ENCODE results near the gene NAGLU.
A peak's percentile ranks its signal among the peaks of the same experiment; 100 is the strongest.
"Not testable (repeated sequence)": the region's sequence is repeated elsewhere in the genome, so short reads cannot be mapped to it uniquely, and the experiment has no call there.

The NAGLU gene

GRCh38 chr17:42547698-42548069 lies 11.6 kb downstream of the NAGLU start:
- Histone ChIP-seq H2AFZ (ENCODE audit: low read depth, low read length) (no peak overlapping the region), H3K4me3 (ENCODE audit: low read length) (peak overlapping the region; percentile 74; the same call in 1 of the 2 replicates), H4K20me1 (ENCODE audit: insufficient read depth, low read length) (no peaks in the 10 kb centered on the region), H3K36me3 (replicated peaks; ENCODE audit: low read depth, low read length) (peaks cover 7% of the 10 kb centered on the region), H3K79me2 (ENCODE audit: low read length) (no peaks in the 10 kb centered on the region), H3K27ac (ENCODE audit: low read length) (no peak overlapping the region), H3K27me3 (ENCODE audit: low read depth, low read length) (no peaks in the 10 kb centered on the region), H3K4me2 (ENCODE audit: low read length) (peak overlapping the region; percentile 66; the same call in 1 of the 2 replicates), H3K4me1 (ENCODE audit: low read length) (no peaks in the 10 kb centered on the region), H3K9me3 (ENCODE audit: insufficient read depth, low read length) (no peaks in the 10 kb centered on the region), H3K9ac (ENCODE audit: low read length) (no peak overlapping the region)
- TF ChIP-seq, protein P1, sequence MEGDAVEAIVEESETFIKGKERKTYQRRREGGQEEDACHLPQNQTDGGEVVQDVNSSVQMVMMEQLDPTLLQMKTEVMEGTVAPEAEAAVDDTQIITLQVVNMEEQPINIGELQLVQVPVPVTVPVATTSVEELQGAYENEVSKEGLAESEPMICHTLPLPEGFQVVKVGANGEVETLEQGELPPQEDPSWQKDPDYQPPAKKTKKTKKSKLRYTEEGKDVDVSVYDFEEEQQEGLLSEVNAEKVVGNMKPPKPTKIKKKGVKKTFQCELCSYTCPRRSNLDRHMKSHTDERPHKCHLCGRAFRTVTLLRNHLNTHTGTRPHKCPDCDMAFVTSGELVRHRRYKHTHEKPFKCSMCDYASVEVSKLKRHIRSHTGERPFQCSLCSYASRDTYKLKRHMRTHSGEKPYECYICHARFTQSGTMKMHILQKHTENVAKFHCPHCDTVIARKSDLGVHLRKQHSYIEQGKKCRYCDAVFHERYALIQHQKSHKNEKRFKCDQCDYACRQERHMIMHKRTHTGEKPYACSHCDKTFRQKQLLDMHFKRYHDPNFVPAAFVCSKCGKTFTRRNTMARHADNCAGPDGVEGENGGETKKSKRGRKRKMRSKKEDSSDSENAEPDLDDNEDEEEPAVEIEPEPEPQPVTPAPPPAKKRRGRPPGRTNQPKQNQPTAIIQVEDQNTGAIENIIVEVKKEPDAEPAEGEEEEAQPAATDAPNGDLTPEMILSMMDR (IDR thresholded peaks at IDR 0.05; ENCODE audit: low read depth, low read length), result no peak
- TF ChIP-seq EZH2phosphoT487 (IDR thresholded peaks at IDR 0.05; ENCODE audit: low read depth), result no peak

DNA sequence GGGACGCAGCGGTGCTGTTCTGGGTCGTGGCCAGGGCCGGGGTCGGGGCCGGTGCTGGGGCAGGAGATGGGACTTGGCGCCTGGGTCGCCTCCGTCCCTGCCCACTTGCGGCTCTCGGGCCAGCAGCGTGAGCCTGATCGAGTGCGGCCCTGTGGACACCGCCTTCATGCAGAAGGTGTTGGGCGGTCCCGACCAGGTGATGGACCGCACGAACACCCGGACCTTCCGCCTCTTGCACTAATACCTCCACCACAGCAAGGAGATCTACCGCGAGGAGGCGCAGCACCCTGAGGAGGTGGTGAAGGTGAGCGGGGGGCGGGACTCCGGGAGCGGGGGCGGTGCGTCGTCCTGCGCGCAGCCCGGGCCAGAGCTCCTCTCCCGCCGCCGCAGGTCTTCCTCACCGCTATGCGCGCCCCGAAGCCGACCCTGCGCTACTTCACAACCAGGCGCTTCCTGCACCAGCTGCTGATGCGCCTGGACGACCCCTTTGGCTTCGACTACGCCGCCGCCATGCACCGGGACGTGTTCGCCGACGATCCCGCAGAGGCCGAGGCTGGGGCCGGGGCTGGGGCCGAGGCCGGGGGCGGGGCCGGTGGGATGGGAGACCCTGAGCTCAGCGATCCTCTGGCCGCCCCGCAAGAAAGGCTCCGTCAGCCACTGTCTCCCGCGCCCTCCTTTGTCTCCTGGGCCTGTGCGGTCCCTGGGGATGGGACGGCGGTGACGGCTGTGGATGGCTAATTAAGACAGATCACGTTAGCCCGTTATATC lies 12.2 kb downstream of the NAGLU start:
- Histone ChIP-seq H3K4me3 (ENCODE audit: low read length) (peak overlapping the region; percentile 74), H3K9ac (ENCODE audit: low read length) (peak overlapping the region; percentile 22; the same call in 1 of the 2 replicates), H3K27me3 (ENCODE audit: low read depth, low read length) (no peaks in the 10 kb centered on the region), H3K9me3 (ENCODE audit: insufficient read depth, low read length) (no peaks in the 10 kb centered on the region), H3K4me2 (ENCODE audit: low read length) (peak overlapping the region; percentile 66), H4K20me1 (ENCODE audit: insufficient read depth, low read length) (no peaks in the 10 kb centered on the region), H3K27ac (ENCODE audit: low read length) (no peak overlapping the region), H3K79me2 (ENCODE audit: low read length) (no peaks in the 10 kb centered on the region), H3K36me3 (replicated peaks; ENCODE audit: low read depth, low read length) (peaks cover 4% of the 10 kb centered on the region), H2AFZ (ENCODE audit: low read depth, low read length) (no peak overlapping the region), H3K4me1 (ENCODE audit: low read length) (no peaks in the 10 kb centered on the region)
- TF ChIP-seq, protein P1 (IDR thresholded peaks at IDR 0.05; ENCODE audit: low read depth, low read length), result peak; percentile 46
- no peak for TF ChIP-seq EZH2phosphoT487 (IDR thresholded peaks at IDR 0.05; ENCODE audit: low read depth)

DNA sequence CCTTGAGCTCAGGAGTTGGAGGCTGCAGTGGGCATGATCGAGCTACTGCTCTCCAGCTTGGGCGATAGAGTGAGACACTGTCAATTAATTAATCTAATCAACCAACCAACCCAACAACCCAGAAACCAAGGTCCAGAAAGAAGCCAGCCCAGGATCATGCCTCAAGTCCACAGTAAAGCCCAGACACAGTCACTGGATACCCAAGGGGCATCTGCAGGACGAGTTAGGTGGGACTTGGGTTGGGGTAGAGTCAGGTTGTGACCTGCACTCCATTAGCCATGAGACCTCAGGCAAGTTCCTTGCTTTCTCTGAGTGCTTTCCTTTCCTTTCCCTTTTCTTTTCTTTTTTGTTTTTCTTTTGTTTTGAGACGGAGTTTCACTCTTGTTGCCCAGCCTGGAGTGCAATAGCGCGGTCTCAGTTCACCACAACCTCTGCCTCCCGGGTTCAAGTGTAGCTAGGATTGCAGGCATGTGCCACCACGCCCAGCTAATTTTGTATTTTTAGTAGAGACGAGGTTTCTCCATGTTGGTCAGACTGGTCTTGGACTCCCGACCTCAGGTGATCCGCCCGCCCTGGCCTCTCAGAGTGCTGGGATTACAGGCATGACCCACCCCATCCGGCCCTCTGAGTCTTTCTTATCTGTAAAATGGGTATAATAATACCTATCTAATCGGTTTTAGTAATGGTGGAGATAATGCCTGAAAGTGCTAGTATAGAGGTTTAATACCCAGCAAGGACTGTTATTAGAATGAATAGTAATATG lies 13.1 kb downstream of the NAGLU start:
- Histone ChIP-seq H3K4me3 (ENCODE audit: low read length) (peak overlapping the region; percentile 74), H3K4me1 (ENCODE audit: low read length) (0 out of 2 replicates have a peak, but pooled peaks cover 5% of the 10 kb centered on the region), H3K79me2 (ENCODE audit: low read length) (peaks cover 5% of the 10 kb centered on the region), H3K4me2 (ENCODE audit: low read length) (peak overlapping the region; percentile 66), H3K9me3 (ENCODE audit: insufficient read depth, low read length) (no peaks in the 10 kb centered on the region), H2AFZ (ENCODE audit: low read depth, low read length) (no peak overlapping the region), H4K20me1 (ENCODE audit: insufficient read depth, low read length) (no peaks in the 10 kb centered on the region), H3K36me3 (replicated peaks; ENCODE audit: low read depth, low read length) (no peaks in the 10 kb centered on the region), H3K9ac (ENCODE audit: low read length) (no peak overlapping the region), H3K27me3 (ENCODE audit: low read depth, low read length) (no peaks in the 10 kb centered on the region), H3K27ac (ENCODE audit: low read length) (no peak overlapping the region)
- TF ChIP-seq, protein P1 (IDR thresholded peaks at IDR 0.05; ENCODE audit: low read depth, low read length), result no peak
- TF ChIP-seq EZH2phosphoT487 (IDR thresholded peaks at IDR 0.05; ENCODE audit: low read depth), result no peak

- H4K20me1 ChIP-seq (ENCODE audit: insufficient read depth, low read length); H2AFZ ChIP-seq (ENCODE audit: low read depth, low read length); H3K27me3 ChIP-seq (ENCODE audit: low read depth, low read length); H3K9me3 ChIP-seq (ENCODE audit: insufficient read depth, low read length); H3K27ac ChIP-seq (ENCODE audit: low read length); H3K79me2 ChIP-seq (ENCODE audit: low read length); H3K9ac ChIP-seq (ENCODE audit: low read length); H3K36me3 ChIP-seq (replicated peaks; ENCODE audit: low read depth, low read length): not testable (repeated sequence)
- Histone ChIP-seq H3K4me2 (ENCODE audit: low read length) (peak within 1 kb of the TSS; percentile 97), H3K4me1 (ENCODE audit: low read length) (peaks cover 11% of the 10 kb centered on the region), H3K4me3 (ENCODE audit: low read length) (peak within 1 kb of the TSS; percentile 92)
These were observed 16.7 kb downstream of the NAGLU start, which contains the start of gene HSD17B1 for GRCh38 chr17:42552736-42553135. Gene HSD17B1 (plus strand): TSS chr17:42552923. CDS start chr17:42552934, 11 bp downstream.

Data from OCI-LY3 (cell line).